Measurements from ENCODE around the gene FAM170B.

FAM170B gene

GRCh38 chr10:49092477-49092876 is 41.3 kb downstream of the FAM170B start:
- no peak for TF ChIP-seq CTCF (IDR thresholded peaks at IDR 0.05; ENCODE audit: borderline replicate concordance, control extremely low read depth, extremely low read depth, insufficient read depth, missing control alignments)
- DNase-seq (ENCODE audit: low spot score), result no peak
- in situ Hi-C loops (cut with MboI; ENCODE audit: low sequenced_read_pairs, unreplicated experiment), result no loop called here

GRCh38 chr10:49091450-49092210 is 42.2 kb downstream of the FAM170B start:
- TF ChIP-seq CTCF (IDR thresholded peaks at IDR 0.05; ENCODE audit: borderline replicate concordance, control extremely low read depth, extremely low read depth, insufficient read depth, missing control alignments), result no peak
- DNase-seq (ENCODE audit: low spot score), result no peak
- in situ Hi-C loops (cut with MboI; ENCODE audit: low sequenced_read_pairs, unreplicated experiment), result no loop called here

GRCh38 chr10:49090696-49091380 is 43.0 kb downstream of the FAM170B start:
- in situ Hi-C loops (cut with MboI; ENCODE audit: low sequenced_read_pairs, unreplicated experiment), result no loop called here
- no peak for TF ChIP-seq CTCF (IDR thresholded peaks at IDR 0.05; ENCODE audit: borderline replicate concordance, control extremely low read depth, extremely low read depth, insufficient read depth, missing control alignments)
- DNase-seq (ENCODE audit: low spot score), result no peak

GRCh38 chr10:49090189-49090575 is 43.6 kb downstream of the FAM170B start:
- in situ Hi-C loops (cut with MboI; ENCODE audit: low sequenced_read_pairs, unreplicated experiment), result no loop called here
- TF ChIP-seq CTCF (IDR thresholded peaks at IDR 0.05; ENCODE audit: borderline replicate concordance, control extremely low read depth, extremely low read depth, insufficient read depth, missing control alignments), result no peak
- no peak for DNase-seq (ENCODE audit: low spot score)

GRCh38 chr10:49089557-49090188 is 44.1 kb downstream of the FAM170B start:
- no peak for DNase-seq (ENCODE audit: low spot score)
- in situ Hi-C loops (cut with MboI; ENCODE audit: low sequenced_read_pairs, unreplicated experiment), result no loop called here
- no peak for TF ChIP-seq CTCF (IDR thresholded peaks at IDR 0.05; ENCODE audit: borderline replicate concordance, control extremely low read depth, extremely low read depth, insufficient read depth, missing control alignments)

- in situ Hi-C loops (cut with MboI; ENCODE audit: low sequenced_read_pairs, unreplicated experiment), result no loop called here
Measured at GRCh38 chr10:49089152-49089551, 44.7 kb downstream of the FAM170B start.

More at GRCh38 chr10:49089152-49089551, 44.7 kb downstream of the FAM170B start:
- TF ChIP-seq CTCF (IDR thresholded peaks at IDR 0.05; ENCODE audit: borderline replicate concordance, control extremely low read depth, extremely low read depth, insufficient read depth, missing control alignments), result no peak
- no peak for DNase-seq (ENCODE audit: low spot score)

Data from GM13976 (cell line).